SK-N-DZ (cell line): ENCODE data around the gene IL34.

Experiments used
- DNase-seq: peaks from one replicate; pipeline ENCODE4 v3.0.0-alpha.2; 2015; ENCODE audit warnings: low spot score

Gene IL34

GRCh38 chr16:70701036-70701435 is 54.7 kb downstream of the IL34 start:
- DNase-seq = no peak

- no peak for DNase-seq
These were observed 55.2 kb downstream of the IL34 start for GRCh38 chr16:70701596-70701995.

DNA sequence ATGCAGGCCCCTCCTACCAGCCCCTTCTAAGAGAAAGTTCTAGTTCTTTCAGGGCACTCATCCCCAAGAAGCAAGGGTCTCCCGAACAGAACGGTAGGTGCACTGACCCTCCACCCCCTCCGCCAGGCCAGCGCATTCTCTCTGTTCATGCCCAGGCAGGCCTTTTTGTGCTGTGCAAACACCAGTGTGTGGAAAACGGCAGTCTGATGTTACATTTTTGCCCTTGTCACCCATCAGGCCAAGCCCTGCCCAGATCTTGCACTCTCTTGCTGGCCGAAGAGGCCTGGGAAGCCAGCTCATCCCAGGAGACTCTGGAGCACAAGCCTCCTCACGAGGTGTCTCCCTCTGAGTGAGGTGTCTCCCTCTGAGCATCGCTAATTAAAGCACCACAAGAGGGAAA is 55.6 kb downstream of the IL34 start:
- DNase-seq = no peak

DNA sequence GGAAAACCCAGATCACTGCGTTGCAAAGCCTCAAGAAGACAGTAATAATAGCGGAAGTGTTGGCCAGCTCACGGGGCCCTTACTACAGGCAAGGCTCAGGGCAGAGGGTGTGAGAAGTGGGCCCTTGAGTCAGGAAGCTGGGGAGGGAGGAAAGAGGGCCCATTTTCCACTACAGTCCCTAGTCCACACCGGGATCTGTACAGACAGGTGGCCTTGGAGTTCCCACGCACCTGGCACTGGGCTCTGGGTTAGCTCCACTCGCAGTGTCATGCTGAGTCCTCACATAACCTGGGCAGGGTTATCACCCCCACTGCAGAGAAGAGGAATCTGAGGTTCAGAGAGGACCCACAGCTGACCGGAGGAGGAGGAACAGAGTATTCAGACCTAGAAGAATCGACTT is 56.3 kb downstream of the IL34 start:
- no peak for DNase-seq

DNA sequence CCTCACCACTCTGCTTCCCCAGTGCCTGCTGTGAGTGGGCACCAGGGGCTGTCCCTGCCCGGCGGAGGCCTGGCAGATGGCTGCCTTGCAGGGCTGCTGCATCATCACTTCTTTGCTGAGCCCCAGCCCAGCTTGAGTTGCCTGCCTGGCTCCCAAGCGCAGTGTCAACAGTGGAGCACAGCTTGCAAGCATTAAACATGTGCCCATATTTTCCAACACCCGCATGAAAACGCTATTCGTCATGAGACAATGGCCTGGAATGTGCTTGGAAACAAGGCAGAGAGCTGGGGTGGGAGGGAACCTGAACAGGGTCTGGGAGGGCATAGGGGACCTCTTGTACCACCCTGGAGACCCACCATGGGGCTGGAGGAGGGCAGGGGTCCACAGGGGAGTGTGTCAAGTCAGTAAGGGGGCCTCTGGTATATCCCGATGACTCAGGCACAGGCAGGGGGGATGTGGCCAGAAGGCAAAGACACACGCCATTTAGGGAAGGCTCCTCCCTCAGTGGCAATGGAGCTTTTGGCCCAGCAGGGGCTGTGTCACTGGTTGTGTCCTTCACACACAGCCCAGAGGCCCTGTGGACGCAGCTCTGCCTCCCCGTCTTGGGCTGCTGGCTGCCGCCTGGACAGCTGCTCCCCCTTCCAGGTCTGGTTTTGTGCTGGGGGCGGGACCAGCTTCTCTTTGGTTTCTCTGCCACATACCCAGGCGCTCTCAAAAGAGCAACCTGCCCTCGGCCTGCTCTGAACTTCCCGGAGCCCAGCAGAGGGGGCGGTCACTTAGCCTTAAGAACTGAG is 56.9 kb downstream of the IL34 start:
- DNase-seq = peak; percentile 56

- no peak for DNase-seq
These were observed 57.5 kb downstream of the IL34 start for GRCh38 chr16:70703835-70704381.

DNA sequence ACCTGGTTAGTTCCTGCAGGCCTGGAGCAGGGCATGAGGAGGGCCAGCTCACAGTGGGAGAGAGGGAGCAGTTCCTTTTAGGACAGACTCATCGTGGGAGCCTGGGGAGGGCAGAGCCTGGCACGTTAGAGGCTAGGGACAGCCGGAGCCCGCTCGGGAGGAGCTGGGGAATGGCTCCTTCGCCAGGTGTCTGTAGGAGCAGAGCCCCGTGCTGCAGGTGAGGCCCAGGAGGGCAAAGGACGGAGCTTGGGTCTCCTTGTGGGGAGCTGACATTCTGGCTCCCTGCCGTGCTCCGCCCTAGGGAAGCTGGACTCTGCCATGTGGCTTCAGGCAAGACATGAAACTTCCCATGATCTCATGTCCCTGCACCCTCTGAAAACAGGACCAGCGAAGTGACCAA is 58.2 kb downstream of the IL34 start:
- no peak for DNase-seq

GRCh38 chr16:70705056-70705455 is 58.7 kb downstream of the IL34 start:
- no peak for DNase-seq

- DNase-seq = no peak
These were observed 60.6 kb downstream of the IL34 start for GRCh38 chr16:70706948-70707465.

DNA sequence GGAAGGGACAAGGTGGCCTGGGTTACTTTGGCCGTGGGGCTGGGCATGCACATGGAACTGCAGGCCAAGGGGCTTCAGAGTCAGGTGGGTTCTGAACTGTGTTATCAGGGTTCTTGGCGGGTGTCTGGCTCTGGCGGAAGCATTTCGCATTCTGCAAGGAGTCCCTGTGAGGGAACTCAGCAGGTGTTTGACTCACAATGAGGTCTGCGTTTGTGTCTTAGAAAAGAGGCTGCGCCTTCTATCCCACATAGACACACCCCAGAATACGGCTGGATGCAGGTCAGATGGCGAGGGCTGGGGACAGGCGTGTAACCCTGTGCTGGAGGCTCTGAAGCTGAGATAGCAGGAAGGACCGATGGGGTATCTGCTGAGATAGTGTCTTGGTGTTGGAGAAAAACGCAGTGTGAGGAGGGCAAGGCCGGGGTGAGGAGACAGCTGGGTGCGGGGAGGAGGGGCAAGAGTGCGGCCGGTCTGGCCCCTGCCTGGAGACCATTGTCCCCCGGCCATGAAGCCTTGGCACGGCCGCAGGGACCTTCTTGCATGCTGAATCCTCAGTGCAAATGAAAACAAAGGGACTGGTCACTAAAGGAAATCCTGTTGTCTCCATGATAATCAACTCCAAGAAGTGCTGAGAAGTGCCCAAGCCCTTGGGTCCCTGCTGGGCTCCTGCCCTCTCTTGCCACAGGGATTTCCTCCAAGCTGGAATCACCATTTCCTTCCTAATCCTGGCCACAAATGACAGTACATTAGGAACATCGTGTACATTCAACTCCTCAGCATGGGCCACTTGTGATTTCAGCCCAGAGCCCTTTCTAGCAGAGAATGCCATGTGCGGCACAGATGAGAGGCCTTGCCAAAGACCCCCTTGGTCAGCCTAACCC is 62.2 kb downstream of the IL34 start:
- no peak for DNase-seq

- DNase-seq = no peak
These were observed 63.1 kb downstream of the IL34 start for GRCh38 chr16:70709457-70709856.

DNA sequence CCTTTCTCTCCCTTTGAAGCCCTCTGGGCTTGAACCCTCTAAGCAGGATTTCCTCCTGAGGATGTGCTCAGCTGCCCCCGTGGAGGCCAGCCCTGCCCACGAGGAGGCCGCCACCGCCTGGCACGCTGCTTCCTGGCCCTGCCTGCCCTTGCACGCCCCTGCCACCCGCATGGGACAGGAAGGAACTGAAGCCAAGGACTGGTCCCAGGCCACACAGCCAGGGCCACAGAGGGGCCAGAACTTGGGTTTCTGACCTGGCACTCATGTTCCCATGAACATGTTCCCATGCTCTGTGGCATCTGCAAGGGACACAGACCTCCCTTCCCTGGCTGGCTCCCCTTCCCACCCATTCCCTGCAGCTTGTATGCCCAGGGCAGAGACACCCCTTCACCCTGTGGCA is 63.6 kb downstream of the IL34 start:
- DNase-seq = no peak
